ENCODE results near the gene ECI2.
A peak's percentile ranks its signal among the peaks of the same experiment; 100 is the strongest.

ECI2 gene

GRCh38 chr6:4071330-4071729 is 64.0 kb downstream of the ECI2 start:
- no peaks in the 10 kb centered on the region for H3K36me3 ChIP-seq (ENCODE audit: low read depth)
- no peak overlapping the region for H3K4me3 ChIP-seq (ENCODE audit: severe bottlenecking)
- H3K9me3 ChIP-seq (ENCODE audit: severe bottlenecking): no peaks in the 10 kb centered on the region
- TF ChIP-seq, protein P1, sequence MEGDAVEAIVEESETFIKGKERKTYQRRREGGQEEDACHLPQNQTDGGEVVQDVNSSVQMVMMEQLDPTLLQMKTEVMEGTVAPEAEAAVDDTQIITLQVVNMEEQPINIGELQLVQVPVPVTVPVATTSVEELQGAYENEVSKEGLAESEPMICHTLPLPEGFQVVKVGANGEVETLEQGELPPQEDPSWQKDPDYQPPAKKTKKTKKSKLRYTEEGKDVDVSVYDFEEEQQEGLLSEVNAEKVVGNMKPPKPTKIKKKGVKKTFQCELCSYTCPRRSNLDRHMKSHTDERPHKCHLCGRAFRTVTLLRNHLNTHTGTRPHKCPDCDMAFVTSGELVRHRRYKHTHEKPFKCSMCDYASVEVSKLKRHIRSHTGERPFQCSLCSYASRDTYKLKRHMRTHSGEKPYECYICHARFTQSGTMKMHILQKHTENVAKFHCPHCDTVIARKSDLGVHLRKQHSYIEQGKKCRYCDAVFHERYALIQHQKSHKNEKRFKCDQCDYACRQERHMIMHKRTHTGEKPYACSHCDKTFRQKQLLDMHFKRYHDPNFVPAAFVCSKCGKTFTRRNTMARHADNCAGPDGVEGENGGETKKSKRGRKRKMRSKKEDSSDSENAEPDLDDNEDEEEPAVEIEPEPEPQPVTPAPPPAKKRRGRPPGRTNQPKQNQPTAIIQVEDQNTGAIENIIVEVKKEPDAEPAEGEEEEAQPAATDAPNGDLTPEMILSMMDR (IDR thresholded peaks at IDR 0.05; ENCODE audit: poor library complexity, severe bottlenecking): no peak
- ATAC-seq (ENCODE audit: low read depth) (no peak), DNase-seq (ENCODE audit: low spot score) (no peak)
- H3K27me3 ChIP-seq (ENCODE audit: insufficient read depth, poor library complexity, severe bottlenecking): no peaks in the 10 kb centered on the region
- no peak overlapping the region for H3K27ac ChIP-seq (ENCODE audit: poor library complexity, severe bottlenecking)
- H3K4me1 ChIP-seq (ENCODE audit: insufficient read depth, poor library complexity, severe bottlenecking): peaks cover 4% of the 10 kb centered on the region

DNA sequence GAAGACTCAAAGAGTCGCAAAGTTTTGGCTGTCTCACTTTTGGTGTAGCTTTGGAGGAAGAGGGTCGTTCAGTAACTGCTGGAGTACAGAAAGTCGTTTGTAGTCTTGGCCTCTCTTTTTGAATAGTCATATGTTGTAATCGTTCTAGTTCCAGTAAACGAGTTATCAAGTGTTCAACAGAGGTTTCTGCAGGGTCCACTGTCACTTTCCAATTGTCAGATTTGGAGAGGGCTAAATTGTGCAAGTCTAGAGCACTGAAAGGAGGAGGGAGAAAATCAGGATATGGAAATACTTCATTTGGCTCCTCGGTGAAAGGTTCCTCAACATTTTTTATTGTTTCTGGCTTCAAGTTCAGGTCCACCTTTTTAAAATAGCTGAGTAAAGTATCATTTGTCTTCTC is 66.2 kb downstream of the ECI2 start:
- TF ChIP-seq, protein P1 (IDR thresholded peaks at IDR 0.05; ENCODE audit: poor library complexity, severe bottlenecking): no peak
- H3K4me1 ChIP-seq (ENCODE audit: insufficient read depth, poor library complexity, severe bottlenecking): no peaks in the 10 kb centered on the region
- ATAC-seq (ENCODE audit: low read depth) (no peak), DNase-seq (ENCODE audit: low spot score) (no peak)
- no peak overlapping the region for H3K27ac ChIP-seq (ENCODE audit: poor library complexity, severe bottlenecking)
- no peak overlapping the region for H3K4me3 ChIP-seq (ENCODE audit: severe bottlenecking)
- peaks cover 6% of the 10 kb centered on the region for H3K36me3 ChIP-seq (ENCODE audit: low read depth)
- no peaks in the 10 kb centered on the region for H3K27me3 ChIP-seq (ENCODE audit: insufficient read depth, poor library complexity, severe bottlenecking)
- H3K9me3 ChIP-seq (ENCODE audit: severe bottlenecking): no peaks in the 10 kb centered on the region

GRCh38 chr6:4067673-4068072 is 67.7 kb downstream of the ECI2 start:
- ATAC-seq (ENCODE audit: low read depth): no peak
- Histone ChIP-seq H3K4me1 (ENCODE audit: insufficient read depth, poor library complexity, severe bottlenecking) (no peaks in the 10 kb centered on the region), H3K4me3 (ENCODE audit: severe bottlenecking) (no peak overlapping the region), H3K36me3 (ENCODE audit: low read depth) (peaks cover 21% of the 10 kb centered on the region), H3K27me3 (ENCODE audit: insufficient read depth, poor library complexity, severe bottlenecking) (no peaks in the 10 kb centered on the region), H3K9me3 (ENCODE audit: severe bottlenecking) (no peaks in the 10 kb centered on the region), H3K27ac (ENCODE audit: poor library complexity, severe bottlenecking) (no peak overlapping the region)
- TF ChIP-seq, protein P1 (IDR thresholded peaks at IDR 0.05; ENCODE audit: poor library complexity, severe bottlenecking): no peak
- DNase-seq (ENCODE audit: low spot score): no peak

DNA sequence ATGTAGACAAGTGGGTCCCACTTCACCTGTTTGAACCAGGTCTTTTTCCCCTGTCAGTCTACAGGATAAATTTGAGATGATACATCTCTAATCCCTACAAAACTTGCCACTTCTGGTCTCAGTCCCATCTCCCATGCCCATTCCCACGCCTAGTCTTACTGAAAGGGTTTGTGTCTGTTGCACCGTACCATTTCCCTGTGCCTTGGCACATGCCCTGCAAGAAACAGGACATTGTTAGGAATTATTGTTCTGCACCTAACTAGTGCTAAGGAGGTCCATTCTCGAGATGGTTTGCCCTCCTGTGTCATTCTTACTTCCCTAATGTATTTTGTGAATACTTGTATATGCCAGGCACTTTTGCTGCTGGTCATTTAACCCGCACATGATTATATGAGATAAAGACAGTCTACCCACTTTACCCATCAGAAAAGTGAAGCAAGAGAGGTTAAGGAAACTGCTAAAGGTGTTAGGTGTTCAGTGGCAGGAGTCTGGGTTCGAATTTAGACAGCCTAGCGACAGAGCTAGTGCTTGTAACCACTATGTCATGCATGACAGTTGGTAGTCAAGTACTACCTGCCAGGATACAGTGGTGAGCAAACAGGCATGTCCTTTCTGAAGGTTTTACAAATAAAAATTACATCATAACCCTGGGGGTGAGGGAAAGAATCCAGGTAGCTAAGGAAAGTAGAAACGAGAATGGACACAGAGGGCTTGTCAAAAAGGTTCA is 69.2 kb downstream of the ECI2 start:
- peaks cover 36% of the 10 kb centered on the region for H3K36me3 ChIP-seq (ENCODE audit: low read depth)

More for the DNA sequence above, 69.2 kb downstream of the ECI2 start:
- TF ChIP-seq, protein P1 (IDR thresholded peaks at IDR 0.05; ENCODE audit: poor library complexity, severe bottlenecking): no peak
- ATAC-seq (ENCODE audit: low read depth) (peak; percentile 58), DNase-seq (ENCODE audit: low spot score) (no peak)
- Histone ChIP-seq H3K4me3 (ENCODE audit: severe bottlenecking) (no peak overlapping the region), H3K27ac (ENCODE audit: poor library complexity, severe bottlenecking) (no peak overlapping the region), H3K9me3 (ENCODE audit: severe bottlenecking) (no peaks in the 10 kb centered on the region), H3K27me3 (ENCODE audit: insufficient read depth, poor library complexity, severe bottlenecking) (no peaks in the 10 kb centered on the region), H3K4me1 (ENCODE audit: insufficient read depth, poor library complexity, severe bottlenecking) (no peaks in the 10 kb centered on the region)
